CD4-positive, CD25-positive, alpha-beta regulatory T cell (primary cell): ENCODE data around the gene JMJD1C. TPM values are rescaled to one million over a fixed set of nuclear protein-coding genes. Genes with fewer than 3 reads are reported as not detected.
A peak's percentile ranks its signal among the peaks of the same experiment; 100 is the strongest.
"Not testable (repeated sequence)": the region's sequence is repeated elsewhere in the genome, so short reads cannot be mapped to it uniquely, and the experiment has no call there.

Experiments used
- ATAC-seq, 2 donors: fragments of 150-1000 bp; cut with Tn5 transposase; one replicate each; pipeline ENCODE4 v1.10.0; 2021; ENCODE audit warnings: low read depth in 2 of 2, moderate number of reproducible peaks in 2 of 2, moderate library complexity in 1 of 2
- DNase-seq, 3 donors: peaks; one replicate each; pipeline versions ENCODE4 v3.0.0 to v3.0.0-alpha.2; 2012 to 2022; ENCODE audit warnings: mixed read lengths in 1 of 3
- H3K27ac ChIP-seq: one replicate; pipeline ENCODE4 v1.7.0; 2013; ENCODE audit warnings: mild to moderate bottlenecking, low read length; ENCODE audit not compliant: insufficient read depth, poor library complexity, severe bottlenecking
- H3K27me3 ChIP-seq: one replicate; pipeline ENCODE4 v1.7.0; 2013; ENCODE audit warnings: low read length; ENCODE audit not compliant: control insufficient read depth, insufficient read depth
- H3K36me3 ChIP-seq: one replicate; pipeline ENCODE4 v1.7.0; 2013; ENCODE audit warnings: mild to moderate bottlenecking, low read length, moderate library complexity; ENCODE audit not compliant: control insufficient read depth, insufficient read depth
- H3K4me1 ChIP-seq: 2 replicates; pipeline ENCODE4 v1.7.0; 2013; ENCODE audit warnings: mild to moderate bottlenecking, low read length; ENCODE audit not compliant: insufficient read depth, control insufficient read depth, poor library complexity, severe bottlenecking
- H3K4me3 ChIP-seq: one replicate; pipeline ENCODE4 v1.7.0; 2013; ENCODE audit warnings: low read depth, mild to moderate bottlenecking, low read length, moderate library complexity
- H3K9me3 ChIP-seq, 2 experiments: 1 replicate in 1 of 2; 2 replicates in 1 of 2; pipeline ENCODE4 v1.7.0; 2013; ENCODE audit warnings: low read length in 2 of 2, mild to moderate bottlenecking in 1 of 2, moderate library complexity in 1 of 2; ENCODE audit not compliant: control insufficient read depth in 2 of 2
- H3K27ac Mint-ChIP-seq, 3 donors: one replicate each; pipeline ENCODE4 v1.8.0; 2020 to 2022; ENCODE audit warnings: mild to moderate bottlenecking in 3 of 3, mixed read lengths in 3 of 3, moderate library complexity in 2 of 3
- H3K27me3 Mint-ChIP-seq: one replicate; pipeline ENCODE4 v1.8.0; 2022; ENCODE audit warnings: mild to moderate bottlenecking, mixed read lengths
- H3K36me3 Mint-ChIP-seq: one replicate; pipeline ENCODE4 v1.8.0; 2020; ENCODE audit warnings: mixed read lengths
- H3K4me1 Mint-ChIP-seq, 4 donors: one replicate each; pipeline ENCODE4 v1.8.0; 2020 to 2022; ENCODE audit warnings: mixed read lengths in 4 of 4, mild to moderate bottlenecking in 1 of 4
- H3K4me3 Mint-ChIP-seq, 4 donors: one replicate each; pipeline ENCODE4 v1.8.0; 2020 to 2022; ENCODE audit warnings: mild to moderate bottlenecking in 4 of 4, mixed read lengths in 4 of 4, moderate library complexity in 3 of 4
- H3K9me3 Mint-ChIP-seq, 7 donors: one replicate each; pipeline ENCODE4 v1.8.0; 2020 to 2022; ENCODE audit warnings: mixed read lengths in 7 of 7, mild to moderate bottlenecking in 3 of 7, moderate library complexity in 2 of 7
- polyA plus RNA-seq, 4 donors: library from polyadenylated mRNA; unstranded; fragments of 300-500 nt; fragmentation: Illumina TruSeq; gene quantifications; one replicate each; pipeline ENCODE4 v1.2.3, GENCODE V29; 2021
- total RNA-seq: library from RNA; stranded (reverse); gene quantifications from one replicate; pipeline ENCODE4 v1.2.3, GENCODE V29; 2022

JMJD1C gene
- total and polyA plus RNA-seq, 5 donors from 2014 or later: 35.5 to 222 (median 46.4) TPM

DNA sequence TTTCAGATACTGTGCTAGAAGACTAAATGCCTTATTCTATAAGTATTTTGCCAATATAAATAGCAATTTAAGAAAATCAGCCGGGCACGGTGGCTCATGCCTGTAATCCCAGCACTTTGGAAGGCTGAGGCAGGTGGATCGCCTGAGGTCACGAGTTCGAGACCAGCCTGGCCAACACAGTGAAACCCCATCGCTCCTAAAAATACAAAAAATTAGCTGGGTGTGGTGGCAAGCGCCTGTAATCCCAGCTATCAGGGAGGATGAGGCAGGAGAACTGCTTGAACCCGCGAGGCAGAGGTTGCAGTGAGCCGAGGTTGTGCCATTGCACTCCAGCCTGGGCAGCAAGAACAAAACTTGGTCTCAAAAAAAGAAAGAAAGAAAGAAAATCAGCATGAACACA is 230.6 kb downstream of the JMJD1C start:
- H3K4me1 ChIP-seq: peaks cover 22% of the 10 kb centered on the region
- not testable (repeated sequence) for ATAC-seq, H3K36me3 ChIP-seq, H3K27me3 Mint-ChIP-seq, H3K4me3 ChIP-seq, H3K9me3 Mint-ChIP-seq, H3K27me3 ChIP-seq, H3K27ac ChIP-seq, DNase-seq, H3K9me3 ChIP-seq, H3K4me3 Mint-ChIP-seq
- peaks cover 15% of the 10 kb centered on the region for H3K36me3 Mint-ChIP-seq
- H3K27ac Mint-ChIP-seq: peak overlapping the region in 1 of 3 donors; percentile 69
- peaks cover 37 to 63% (median 48%) of the 10 kb centered on the region in 4 donors for H3K4me1 Mint-ChIP-seq

GRCh38 chr10:63229161-63229560 is 236.6 kb downstream of the JMJD1C start:
- Histone ChIP-seq H3K4me1 (peaks cover 28% of the 10 kb centered on the region), H3K4me3 (no peak overlapping the region), H3K27ac (no peak overlapping the region), H3K9me3 (no peaks in the 10 kb centered on the region), H3K27me3 (no peaks in the 10 kb centered on the region), H3K36me3 (no peaks in the 10 kb centered on the region)
- ATAC-seq: no peak
- H3K27ac Mint-ChIP-seq: peak overlapping the region in 1 of 3 donors; percentile 48
- no peak overlapping the region for H3K4me3 Mint-ChIP-seq
- H3K9me3 Mint-ChIP-seq: no peaks in the 10 kb centered on the region
- H3K4me1 Mint-ChIP-seq: peaks cover 48 to 73% (median 53%) of the 10 kb centered on the region in 4 donors
- no peak for DNase-seq
- H3K27me3 Mint-ChIP-seq: no peaks in the 10 kb centered on the region
- H3K36me3 Mint-ChIP-seq: peaks cover 3% of the 10 kb centered on the region

- Mint-ChIP-seq H3K27ac (peak overlapping the region in 2 of 3 donors; percentile 56 to 93), H3K9me3 (no peaks in the 10 kb centered on the region), H3K27me3 (no peaks in the 10 kb centered on the region), H3K4me1 (peaks cover 48 to 67% (median 53%) of the 10 kb centered on the region in 4 donors), H3K36me3 (peaks cover 3% of the 10 kb centered on the region), H3K4me3 (peak overlapping the region in 1 of 4 donors; percentile 2)
- H3K27me3 ChIP-seq: no peaks in the 10 kb centered on the region
- peak overlapping the region; percentile 65 for H3K27ac ChIP-seq
- H3K4me1 ChIP-seq: peaks cover 28% of the 10 kb centered on the region
- ATAC-seq: no peak
- H3K4me3 ChIP-seq: no peak overlapping the region
- no peaks in the 10 kb centered on the region for H3K36me3 ChIP-seq
- no peaks in the 10 kb centered on the region for H3K9me3 ChIP-seq
- no peak for DNase-seq
Observed at GRCh38 chr10:63228237-63228636, 237.5 kb downstream of the JMJD1C start.

DNA sequence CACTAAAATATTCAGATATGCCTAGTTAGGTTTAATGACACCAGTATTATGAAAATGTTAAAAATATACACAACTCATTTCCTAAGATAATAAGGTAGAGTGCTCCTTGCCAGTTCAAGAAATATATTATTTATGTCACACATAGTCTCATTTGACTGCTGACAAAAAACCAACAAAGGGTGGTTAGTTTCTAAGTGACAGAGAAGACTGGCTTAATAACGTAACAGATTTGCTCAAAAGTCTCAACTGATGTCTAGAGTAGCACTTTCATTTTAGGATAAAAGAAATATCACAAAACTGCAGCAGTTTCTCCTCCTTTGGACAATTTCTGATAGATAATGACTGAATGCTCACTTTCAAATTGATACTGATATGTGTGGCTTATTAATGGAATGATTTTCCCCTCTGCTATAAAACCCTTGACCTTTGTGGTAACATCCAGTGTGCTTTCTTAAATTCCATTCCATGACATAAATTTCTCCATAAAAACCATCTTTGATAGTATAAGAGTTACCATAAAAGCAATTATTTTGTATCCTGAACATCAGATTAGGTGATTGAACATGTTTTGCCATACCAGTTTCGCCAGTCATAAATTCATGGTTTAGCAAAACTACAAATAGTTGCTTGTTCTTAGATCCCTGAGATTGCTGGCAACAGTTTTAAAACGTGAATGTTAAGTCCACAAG is 238.4 kb downstream of the JMJD1C start:
- H3K27ac ChIP-seq: peak overlapping the region; percentile 65
- no peak for ATAC-seq
- Mint-ChIP-seq H3K27me3 (no peaks in the 10 kb centered on the region), H3K9me3 (no peaks in the 10 kb centered on the region), H3K4me1 (peaks cover 47 to 68% (median 52%) of the 10 kb centered on the region in 4 donors), H3K4me3 (peak overlapping the region; percentile 2 to 86 (median 22)), H3K27ac (peak overlapping the region; percentile 56 to 93 (median 77)), H3K36me3 (peaks cover 3% of the 10 kb centered on the region)
- H3K9me3 ChIP-seq: no peaks in the 10 kb centered on the region
- peaks cover 28% of the 10 kb centered on the region for H3K4me1 ChIP-seq
- peak in 2 of 3 donors; percentile 40 to 49 for DNase-seq
- no peaks in the 10 kb centered on the region for H3K27me3 ChIP-seq
- no peaks in the 10 kb centered on the region for H3K36me3 ChIP-seq
- peak overlapping the region; percentile 45 for H3K4me3 ChIP-seq

DNA sequence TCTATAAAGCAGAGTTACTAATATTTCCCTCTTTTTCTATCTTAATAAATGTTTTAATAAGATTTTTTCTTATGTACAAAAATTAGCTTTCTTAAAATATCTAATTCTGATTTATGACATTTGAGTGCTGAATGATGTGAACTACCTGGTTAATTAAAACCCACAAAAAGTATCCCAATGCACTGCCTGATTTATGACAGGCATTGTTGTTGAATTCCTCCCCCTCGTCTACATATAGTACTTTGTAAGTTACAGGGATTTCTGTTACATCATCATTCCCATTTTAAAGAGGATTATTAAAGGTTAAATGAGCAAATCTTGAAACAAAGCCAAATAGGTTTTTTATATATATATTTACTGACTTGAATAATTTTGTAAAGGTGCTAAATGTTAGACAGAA is 241.5 kb downstream of the JMJD1C start:
- no peaks in the 10 kb centered on the region for H3K27me3 Mint-ChIP-seq
- H3K36me3 ChIP-seq: peaks cover 3% of the 10 kb centered on the region
- H3K4me3 Mint-ChIP-seq: no peak overlapping the region
- no peak overlapping the region for H3K4me3 ChIP-seq
- peaks cover 52 to 82% (median 68%) of the 10 kb centered on the region in 4 donors for H3K4me1 Mint-ChIP-seq
- peak overlapping the region in 2 of 3 donors; percentile 38 to 93 for H3K27ac Mint-ChIP-seq
- ATAC-seq (no peak), DNase-seq (no peak)
- H3K27ac ChIP-seq: no peak overlapping the region
- no peaks in the 10 kb centered on the region for H3K9me3 Mint-ChIP-seq
- H3K9me3 ChIP-seq: no peaks in the 10 kb centered on the region
- H3K4me1 ChIP-seq: peaks cover 31% of the 10 kb centered on the region
- no peaks in the 10 kb centered on the region for H3K27me3 ChIP-seq
- H3K36me3 Mint-ChIP-seq: no peaks in the 10 kb centered on the region

GRCh38 chr10:63221950-63222349 is 243.8 kb downstream of the JMJD1C start:
- Histone ChIP-seq H3K4me1 (peaks cover 29% of the 10 kb centered on the region), H3K27me3 (no peaks in the 10 kb centered on the region), H3K27ac (no peak overlapping the region), H3K36me3 (peaks cover 3% of the 10 kb centered on the region), H3K4me3 (peak overlapping the region; percentile 2), H3K9me3 (no peaks in the 10 kb centered on the region)
- Mint-ChIP-seq H3K4me3 (peak overlapping the region; percentile 59 to 70 (median 68)), H3K27me3 (no peaks in the 10 kb centered on the region), H3K9me3 (no peaks in the 10 kb centered on the region), H3K36me3 (peaks cover 1% of the 10 kb centered on the region), H3K27ac (peak overlapping the region; percentile 83 to 94 (median 91)), H3K4me1 (peaks cover 44 to 72% (median 64%) of the 10 kb centered on the region in 4 donors)
- no peak for ATAC-seq
- DNase-seq: peak in 1 of 3 donors; percentile 42

GRCh38 chr10:63219749-63220148 is 246.0 kb downstream of the JMJD1C start:
- H3K27ac ChIP-seq: no peak overlapping the region
- Mint-ChIP-seq H3K4me3 (peak overlapping the region in 1 of 4 donors; percentile 15), H3K4me1 (peaks cover 30 to 61% (median 49%) of the 10 kb centered on the region in 4 donors), H3K27ac (peak overlapping the region in 1 of 3 donors; percentile 76), H3K9me3 (no peaks in the 10 kb centered on the region), H3K36me3 (peaks cover 7% of the 10 kb centered on the region), H3K27me3 (no peaks in the 10 kb centered on the region)
- H3K27me3 ChIP-seq: no peaks in the 10 kb centered on the region
- no peaks in the 10 kb centered on the region for H3K9me3 ChIP-seq
- DNase-seq (no peak), ATAC-seq (no peak)
- peaks cover 13% of the 10 kb centered on the region for H3K36me3 ChIP-seq
- no peak overlapping the region for H3K4me3 ChIP-seq
- peaks cover 16% of the 10 kb centered on the region for H3K4me1 ChIP-seq
